Large intestine (tissue), 3 donors: ENCODE results near the gene NSFL1C. TPM values are rescaled to one million over a fixed set of nuclear protein-coding genes. Genes with fewer than 3 reads are reported as not detected.

Experiments used
- DNase-seq, 2 donors: peaks; one replicate each; pipeline versions ENCODE4 v3.0.0 to v3.0.0-alpha.2; 2013
- H3K27ac ChIP-seq: one replicate; pipeline ENCODE4 v1.5.1; 2013; ENCODE audit warnings: low read length
- H3K27me3 ChIP-seq: 2 replicates; pipeline ENCODE4 v1.6.1; 2013; ENCODE audit warnings: low read length; ENCODE audit not compliant: control insufficient read depth, insufficient read depth
- H3K36me3 ChIP-seq: 2 replicates; pipeline ENCODE4 v1.6.1; 2013; ENCODE audit warnings: low read length; ENCODE audit not compliant: control insufficient read depth, insufficient read depth
- H3K4me1 ChIP-seq: one replicate; pipeline ENCODE4 v1.6.1; 2013; ENCODE audit warnings: low read length; ENCODE audit not compliant: control insufficient read depth, insufficient read depth
- H3K4me3 ChIP-seq: one replicate; pipeline ENCODE4 v1.5.1; 2013; ENCODE audit warnings: low read length
- H3K9me3 ChIP-seq: one replicate; pipeline ENCODE4 v1.6.1; 2013; ENCODE audit warnings: mild to moderate bottlenecking, low read depth, low read length, moderate library complexity; ENCODE audit not compliant: control insufficient read depth
- WGBS: methylation state at CpG from one replicate; pipeline ENCODE4 v1.1.5; 2013; ENCODE audit warnings: low lambda C conversion rate; ENCODE audit not compliant: insufficient coverage; 5-methylcytosine and 5-hydroxymethylcytosine counted together
- polyA plus RNA-seq: library from polyadenylated mRNA; unstranded; fragments of 120-200 nt; gene quantifications from one replicate; pipeline ENCODE4 v1.2.1, GENCODE V29; 2013

NSFL1C gene
- polyA plus RNA-seq, 1 donor, result 73.3 TPM

GRCh38 chr20:1462834-1463233 is 3.8 kb downstream of the NSFL1C start:
- Histone ChIP-seq H3K36me3 (peaks cover 57% of the 10 kb centered on the region), H3K4me1 (peaks cover 8% of the 10 kb centered on the region), H3K4me3 (no peak overlapping the region), H3K27ac (no peak overlapping the region), H3K9me3 (no peaks in the 10 kb centered on the region), H3K27me3 (no peaks in the 10 kb centered on the region)
- WGBS, result no CpG with 5 or more reads among the region's 3 CpGs
- DNase-seq, result no peak

- no peak overlapping the region for H3K4me3 ChIP-seq
- H3K4me1 ChIP-seq, result peaks cover under 1% of the 10 kb centered on the region
- no peaks in the 10 kb centered on the region for H3K27me3 ChIP-seq
- peaks cover 63% of the 10 kb centered on the region for H3K36me3 ChIP-seq
- 83% methylated on average over 1 of the region's 3 CpGs for WGBS
- H3K27ac ChIP-seq, result no peak overlapping the region
- no peak for DNase-seq
- H3K9me3 ChIP-seq, result no peaks in the 10 kb centered on the region
Measured at GRCh38 chr20:1462001-1462400, 4.6 kb downstream of the NSFL1C start.

GRCh38 chr20:1460275-1460674 is 6.4 kb downstream of the NSFL1C start:
- peaks cover 77% of the 10 kb centered on the region for H3K36me3 ChIP-seq
- H3K4me3 ChIP-seq, result no peak overlapping the region
- no peak for DNase-seq
- H3K9me3 ChIP-seq, result no peaks in the 10 kb centered on the region
- no peak overlapping the region for H3K27ac ChIP-seq
- H3K4me1 ChIP-seq, result no peaks in the 10 kb centered on the region
- WGBS, result 100% methylated on average over 2 of the region's 2 CpGs
- no peaks in the 10 kb centered on the region for H3K27me3 ChIP-seq

- H3K27ac ChIP-seq, result no peak overlapping the region
- H3K4me3 ChIP-seq, result no peak overlapping the region
- H3K4me1 ChIP-seq, result no peaks in the 10 kb centered on the region
- no peaks in the 10 kb centered on the region for H3K27me3 ChIP-seq
- DNase-seq, result no peak
- H3K9me3 ChIP-seq, result no peaks in the 10 kb centered on the region
- WGBS, result 100% methylated on average over 1 of the region's 2 CpGs
- peaks cover 88% of the 10 kb centered on the region for H3K36me3 ChIP-seq
Measured at GRCh38 chr20:1457992-1458391, 8.7 kb downstream of the NSFL1C start.

GRCh38 chr20:1456300-1456699 is 10.3 kb downstream of the NSFL1C start:
- Histone ChIP-seq H3K27ac (no peak overlapping the region), H3K9me3 (peaks cover 6% of the 10 kb centered on the region), H3K4me3 (no peak overlapping the region), H3K36me3 (peaks cover 93% of the 10 kb centered on the region), H3K27me3 (no peaks in the 10 kb centered on the region), H3K4me1 (no peaks in the 10 kb centered on the region)
- 90% methylated on average over 4 of the region's 5 CpGs for WGBS
- no peak for DNase-seq

GRCh38 chr20:1450926-1451491 is 15.6 kb downstream of the NSFL1C start:
- Histone ChIP-seq H3K36me3 (peaks cover 98% of the 10 kb centered on the region), H3K9me3 (peaks cover 8% of the 10 kb centered on the region), H3K4me3 (no peak overlapping the region), H3K4me1 (no peaks in the 10 kb centered on the region), H3K27me3 (no peaks in the 10 kb centered on the region), H3K27ac (no peak overlapping the region)
- DNase-seq, result no peak

- Histone ChIP-seq H3K4me1 (no peaks in the 10 kb centered on the region), H3K36me3 (peaks cover 98% of the 10 kb centered on the region)
- no CpG with 5 or more reads among the region's 6 CpGs for WGBS
Measured at GRCh38 chr20:1449370-1449769, 17.3 kb downstream of the NSFL1C start.

GRCh38 chr20:1448081-1448620 is 18.5 kb downstream of the NSFL1C start:
- H3K36me3 ChIP-seq, result peaks cover 98% of the 10 kb centered on the region
- WGBS, result no CpG with 5 or more reads among the region's 4 CpGs
- no peak for DNase-seq

More at GRCh38 chr20:1449370-1449769, 17.3 kb downstream of the NSFL1C start:
- H3K27me3 ChIP-seq, result no peaks in the 10 kb centered on the region
- no peak for DNase-seq
- H3K9me3 ChIP-seq, result peaks cover 8% of the 10 kb centered on the region
- H3K4me3 ChIP-seq, result no peak overlapping the region
- no peak overlapping the region for H3K27ac ChIP-seq

GRCh38 chr20:1446536-1446935 is 20.1 kb downstream of the NSFL1C start:
- no peak overlapping the region for H3K4me3 ChIP-seq
- H3K27me3 ChIP-seq, result no peaks in the 10 kb centered on the region
- H3K36me3 ChIP-seq, result peaks cover 97% of the 10 kb centered on the region
- peaks cover 4% of the 10 kb centered on the region for H3K9me3 ChIP-seq
- DNase-seq, result no peak
- H3K4me1 ChIP-seq, result no peaks in the 10 kb centered on the region
- no peak overlapping the region for H3K27ac ChIP-seq
- no CpG with 5 or more reads among the region's 1 CpG for WGBS

More at GRCh38 chr20:1448081-1448620, 18.5 kb downstream of the NSFL1C start:
- Histone ChIP-seq H3K27me3 (no peaks in the 10 kb centered on the region), H3K4me1 (no peaks in the 10 kb centered on the region), H3K9me3 (peaks cover 8% of the 10 kb centered on the region), H3K27ac (no peak overlapping the region), H3K4me3 (no peak overlapping the region)

GRCh38 chr20:1443085-1443484 is 23.6 kb downstream of the NSFL1C start:
- H3K4me3 ChIP-seq, result no peak overlapping the region
- H3K9me3 ChIP-seq, result no peaks in the 10 kb centered on the region
- peaks cover 78% of the 10 kb centered on the region for H3K36me3 ChIP-seq
- WGBS, result no CpG with 5 or more reads among the region's 5 CpGs
- no peak overlapping the region for H3K27ac ChIP-seq
- H3K27me3 ChIP-seq, result no peaks in the 10 kb centered on the region
- no peaks in the 10 kb centered on the region for H3K4me1 ChIP-seq
- no peak for DNase-seq

GRCh38 chr20:1442304-1442703 is 24.3 kb downstream of the NSFL1C start:
- no CpG with 5 or more reads among the region's 2 CpGs for WGBS

More at GRCh38 chr20:1442304-1442703, 24.3 kb downstream of the NSFL1C start:
- Histone ChIP-seq H3K27ac (no peak overlapping the region), H3K9me3 (no peaks in the 10 kb centered on the region), H3K4me3 (no peak overlapping the region), H3K27me3 (no peaks in the 10 kb centered on the region), H3K36me3 (peaks cover 70% of the 10 kb centered on the region), H3K4me1 (no peaks in the 10 kb centered on the region)
- no peak for DNase-seq
